Stimulated activated CD8-positive, alpha-beta memory T cell treated with anti-CD3 and anti-CD28 coated beads, Interleukin-12 subunit alpha, Interleukin-12 subunit beta, amount 100 ng/mL, for 24 hours (primary cell): Measurements from ENCODE around the gene MICAL3.
"Not testable (repeated sequence)": the region's sequence is repeated elsewhere in the genome, so short reads cannot be mapped to it uniquely, and the experiment has no call there.

ENCODE experiments used
- DNase-seq: peaks from one replicate; pipeline ENCODE4 v3.0.0-alpha.2; 2020; ENCODE audit errors: extremely low read depth

MICAL3 gene

GRCh38 chr22:18031695-18032454 is 7.5 kb upstream of the MICAL3 start:
- DNase-seq, result no peak

GRCh38 chr22:18029686-18030267 is 5.4 kb upstream of the MICAL3 start:
- DNase-seq, result no peak

DNA sequence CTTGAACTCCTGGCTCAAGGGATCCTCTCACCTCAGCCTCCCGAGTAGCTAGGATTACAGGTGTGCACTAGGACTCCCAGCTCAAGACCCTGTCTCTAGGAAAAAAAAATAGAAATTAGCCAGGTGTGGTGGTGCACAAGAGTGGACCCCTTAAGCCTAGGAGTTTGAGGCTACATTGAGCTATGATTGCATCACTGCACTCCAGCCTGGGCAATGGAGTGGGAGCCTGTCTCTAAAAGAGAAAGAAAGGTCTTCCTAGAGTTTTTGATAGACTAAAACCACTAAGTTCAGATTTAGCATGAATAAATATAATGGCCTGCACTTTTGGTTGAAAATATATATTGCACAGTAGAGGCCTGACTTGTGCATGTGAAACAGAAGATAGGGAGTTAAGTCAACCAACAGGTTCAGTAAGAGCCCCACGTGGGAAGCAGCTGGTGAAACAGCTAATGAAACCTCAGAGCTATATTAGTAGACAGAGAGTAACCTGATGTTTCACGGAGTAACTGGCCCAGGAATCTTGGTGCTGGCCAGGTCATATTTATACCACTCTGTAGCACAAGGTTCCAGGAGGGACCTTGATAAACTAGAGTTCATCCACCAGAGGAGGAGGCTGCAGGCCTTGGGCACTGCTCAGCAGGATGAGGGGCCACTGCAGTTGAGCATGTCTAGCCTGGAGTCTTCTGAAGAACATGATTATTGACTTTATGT is 4.6 kb upstream of the MICAL3 start:
- no peak for DNase-seq

DNA sequence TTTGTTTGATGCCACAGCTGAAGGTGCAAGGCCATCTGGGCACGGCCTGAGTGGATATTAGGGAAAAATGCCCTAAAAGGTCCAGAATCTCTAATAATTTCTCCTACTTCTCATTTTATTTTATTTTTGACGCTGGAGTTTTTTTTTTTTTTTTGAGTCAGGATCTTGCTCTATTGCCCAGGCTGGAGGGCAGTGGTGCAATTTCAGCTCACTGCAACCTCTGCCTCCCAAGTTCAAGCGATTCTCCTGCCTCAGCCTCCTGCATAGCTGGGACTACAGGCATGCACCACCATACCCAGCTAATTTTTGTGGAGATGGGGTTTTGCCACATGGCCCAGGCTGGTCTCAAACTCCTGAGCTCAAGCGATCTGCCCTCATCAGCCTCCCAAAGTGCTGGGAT is 1.5 kb upstream of the MICAL3 start:
- DNase-seq, result not testable (repeated sequence)

GRCh38 chr22:18024956-18025720 is 777 bp upstream of the MICAL3 start:
- DNase-seq, result no peak

GRCh38 chr22:18023509-18024275 is 669 bp downstream of the MICAL3 start:
- no peak for DNase-seq

DNA sequence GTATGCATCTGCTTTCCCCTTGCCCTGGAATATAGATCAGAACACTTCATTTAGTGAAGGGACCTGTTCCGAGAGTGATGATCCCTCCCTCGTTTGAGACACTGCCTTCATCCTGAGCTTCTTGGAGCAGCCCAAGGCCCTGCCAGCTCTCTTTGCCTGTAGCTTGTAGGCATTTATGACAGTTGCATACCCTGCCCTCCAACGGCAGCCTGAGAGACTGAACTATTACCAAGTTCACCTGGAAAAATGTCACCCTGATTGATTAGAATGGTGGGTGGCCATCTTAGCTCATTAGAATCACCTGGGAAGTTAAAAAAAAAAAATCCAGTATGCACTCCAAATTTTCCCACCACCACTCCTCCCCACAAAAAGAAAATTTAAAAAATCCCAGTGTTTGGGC is 1.5 kb downstream of the MICAL3 start:
- no peak for DNase-seq

DNA sequence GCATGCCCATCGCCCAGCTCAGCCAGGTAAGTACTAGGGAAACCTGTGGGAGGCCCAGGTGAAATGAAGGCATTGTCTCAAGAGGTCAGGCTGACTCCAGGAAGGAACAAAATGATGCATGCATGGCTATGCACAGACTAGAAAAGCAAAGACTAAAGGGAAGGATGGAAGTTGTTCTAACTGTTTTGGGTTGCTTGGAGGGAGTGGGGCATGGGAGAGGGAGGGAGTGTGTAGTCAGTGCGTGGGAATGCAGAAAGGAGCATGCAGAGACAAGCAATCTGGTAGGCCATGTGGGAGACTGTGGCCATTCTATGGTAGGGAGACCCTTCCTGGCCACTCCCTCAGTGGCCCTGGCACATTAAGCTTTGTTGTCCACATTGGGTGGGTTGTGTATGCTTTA is 2.9 kb downstream of the MICAL3 start:
- no peak for DNase-seq

DNA sequence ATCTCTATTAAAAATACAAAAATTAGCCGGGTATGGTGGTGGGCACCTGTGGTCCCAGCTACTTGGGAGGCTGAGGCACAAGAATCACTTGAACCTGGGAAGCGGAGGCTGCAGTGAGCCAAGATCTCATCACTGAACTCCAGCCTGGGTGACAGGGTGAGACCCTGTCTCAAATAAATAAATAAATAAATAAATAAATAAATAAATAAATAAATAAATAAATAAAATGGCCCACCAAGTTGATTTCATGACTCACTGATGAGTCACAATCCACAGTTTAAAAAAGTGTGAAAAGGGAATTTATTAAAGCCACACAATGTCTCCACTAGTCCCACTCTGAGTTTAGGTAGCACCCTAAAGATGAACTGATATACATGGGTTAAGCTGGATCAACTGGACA is 3.6 kb downstream of the MICAL3 start:
- not testable (repeated sequence) for DNase-seq

- no peak for DNase-seq
These were observed 10.4 kb downstream of the MICAL3 start for GRCh38 chr22:18013947-18014346.

DNA sequence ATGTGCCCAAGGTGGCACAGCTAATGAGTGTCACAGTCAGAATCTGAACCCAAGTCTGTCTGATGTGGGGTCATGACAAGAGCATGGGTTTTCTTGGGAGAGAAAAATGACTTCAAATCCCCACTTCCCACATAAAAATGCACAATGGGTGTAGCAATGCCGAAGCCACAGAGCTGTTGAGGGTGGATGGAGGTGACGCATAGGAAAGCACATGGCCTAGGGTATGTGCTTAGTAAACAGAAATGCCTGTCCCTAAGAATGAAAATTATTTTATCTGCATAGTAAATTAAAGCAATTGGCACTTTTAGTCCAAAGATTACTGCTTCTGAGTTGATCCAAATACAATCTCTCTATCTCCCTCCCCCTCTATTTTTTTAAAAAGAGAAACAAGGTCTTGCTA is 10.9 kb downstream of the MICAL3 start:
- DNase-seq, result no peak

GRCh38 chr22:18012531-18012930 is 11.8 kb downstream of the MICAL3 start:
- DNase-seq, result no peak

- DNase-seq, result no peak
These were observed 14.1 kb downstream of the MICAL3 start for GRCh38 chr22:18010266-18010665.

DNA sequence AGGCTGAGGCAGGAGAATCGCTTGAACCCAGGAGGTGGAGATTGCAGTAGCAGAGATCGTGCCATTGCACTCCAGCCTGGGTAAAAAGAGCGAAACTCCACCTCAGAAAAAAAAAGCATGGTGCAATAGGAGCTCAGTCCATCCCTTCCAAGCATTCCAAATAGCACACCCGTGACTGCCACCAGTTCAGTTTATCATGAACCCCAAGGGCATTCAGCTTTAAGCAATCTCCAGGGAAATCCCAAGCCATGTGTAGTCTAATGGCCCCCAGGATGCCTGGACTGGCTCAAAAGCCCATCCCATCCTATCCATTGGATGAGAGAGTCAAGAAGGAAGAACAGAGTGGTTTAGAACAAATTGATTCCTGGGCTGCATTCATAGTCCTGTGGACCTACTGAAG is 16.2 kb downstream of the MICAL3 start:
- DNase-seq, result no peak

DNA sequence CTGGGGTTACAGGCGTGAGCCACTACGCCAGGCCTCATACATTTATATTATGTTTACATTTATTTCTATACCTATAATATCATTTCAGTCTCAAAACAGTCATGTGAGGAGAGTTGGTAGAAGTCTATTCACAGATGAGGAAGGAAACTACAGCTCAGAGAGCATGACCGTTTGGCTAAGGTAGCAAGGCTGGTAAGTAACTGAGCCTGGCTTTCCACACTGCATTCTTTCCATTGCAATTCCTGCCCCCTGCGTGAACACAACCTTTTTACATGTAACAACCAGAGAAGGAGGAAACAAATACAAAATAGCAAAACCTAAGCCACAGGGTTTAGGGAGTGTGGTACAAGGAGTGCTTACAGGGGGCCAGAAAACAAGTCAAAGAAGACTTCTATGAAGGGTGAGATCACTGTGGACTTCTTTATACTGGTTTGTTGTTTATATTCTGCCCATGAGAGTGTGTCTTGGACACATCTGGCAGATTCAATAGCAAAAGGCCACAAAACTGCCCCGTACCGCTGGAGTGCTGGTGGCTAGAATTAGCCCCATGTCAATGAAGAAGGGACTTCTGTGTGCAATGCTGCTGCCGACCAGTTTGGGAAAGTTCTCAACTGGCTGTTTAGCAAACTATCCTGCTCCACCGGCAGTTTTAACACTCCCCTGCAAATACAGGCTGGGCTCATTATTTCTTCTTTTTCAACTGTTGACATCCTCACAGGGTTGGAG is 19.0 kb downstream of the MICAL3 start:
- no peak for DNase-seq

GRCh38 chr22:18001894-18002315 is 22.5 kb downstream of the MICAL3 start:
- DNase-seq, result not testable (repeated sequence)

GRCh38 chr22:18001040-18001893 is 23.1 kb downstream of the MICAL3 start:
- DNase-seq, result no peak

DNA sequence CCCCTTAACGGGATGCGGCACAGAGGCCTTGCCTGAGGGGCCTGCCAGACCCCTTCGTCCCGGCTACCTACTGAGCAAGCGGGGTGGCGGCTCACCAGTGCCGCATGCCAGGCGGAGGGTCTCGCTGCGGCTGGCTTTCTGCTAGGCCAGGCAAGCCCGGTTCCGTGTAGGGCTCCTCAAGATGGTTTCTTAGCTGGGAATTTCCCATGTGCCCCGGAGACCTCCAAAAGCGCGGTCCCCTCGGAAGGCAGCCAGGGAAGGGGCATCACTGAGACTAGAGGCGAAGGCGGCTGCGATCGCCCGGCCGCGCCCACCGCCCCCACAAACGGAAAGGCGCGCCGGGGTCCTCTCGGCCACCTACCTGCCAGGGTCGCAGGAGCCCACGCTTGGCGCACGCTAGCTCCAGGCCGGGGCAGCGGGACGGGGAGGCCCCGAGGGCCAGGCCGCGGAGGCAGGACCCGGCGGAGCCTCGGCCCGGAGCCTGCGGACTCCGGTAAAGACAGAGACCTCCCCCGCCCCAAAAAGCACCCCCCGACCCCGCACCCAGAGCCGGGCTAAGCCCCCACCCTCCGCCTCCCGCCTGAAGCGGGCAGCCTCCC is 23.8 kb downstream of the MICAL3 start:
- no peak for DNase-seq

DNA sequence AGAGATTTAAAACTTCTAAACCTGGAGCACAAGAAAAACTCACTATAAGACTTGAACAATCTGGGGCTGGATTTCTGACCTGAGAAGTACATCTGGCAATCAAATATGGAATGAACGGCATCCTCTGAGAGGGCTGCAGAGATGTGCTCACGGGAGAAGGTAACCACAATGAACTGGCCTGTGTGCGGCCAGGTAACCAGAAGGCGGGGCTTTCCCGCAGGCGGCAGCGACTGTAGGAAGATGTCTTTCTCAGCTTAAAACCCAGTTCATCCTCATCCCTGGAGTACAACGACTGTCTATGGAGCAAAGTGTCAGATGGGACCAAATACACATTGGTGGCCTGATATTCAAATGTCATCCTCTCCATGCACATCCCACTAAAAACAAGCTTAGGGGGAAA is 24.5 kb downstream of the MICAL3 start:
- no peak for DNase-seq
